ENCODE results near the gene CUX1. TPM values are rescaled to one million over a fixed set of nuclear protein-coding genes. Genes with fewer than 3 reads are reported as not detected.

CUX1 gene
- total and polyA plus RNA-seq, 2 of the 13 experiments (the other 11 are each of a cell fraction or from before 2014, with no cell fraction given) = 13.7 to 14.9 TPM

DNA sequence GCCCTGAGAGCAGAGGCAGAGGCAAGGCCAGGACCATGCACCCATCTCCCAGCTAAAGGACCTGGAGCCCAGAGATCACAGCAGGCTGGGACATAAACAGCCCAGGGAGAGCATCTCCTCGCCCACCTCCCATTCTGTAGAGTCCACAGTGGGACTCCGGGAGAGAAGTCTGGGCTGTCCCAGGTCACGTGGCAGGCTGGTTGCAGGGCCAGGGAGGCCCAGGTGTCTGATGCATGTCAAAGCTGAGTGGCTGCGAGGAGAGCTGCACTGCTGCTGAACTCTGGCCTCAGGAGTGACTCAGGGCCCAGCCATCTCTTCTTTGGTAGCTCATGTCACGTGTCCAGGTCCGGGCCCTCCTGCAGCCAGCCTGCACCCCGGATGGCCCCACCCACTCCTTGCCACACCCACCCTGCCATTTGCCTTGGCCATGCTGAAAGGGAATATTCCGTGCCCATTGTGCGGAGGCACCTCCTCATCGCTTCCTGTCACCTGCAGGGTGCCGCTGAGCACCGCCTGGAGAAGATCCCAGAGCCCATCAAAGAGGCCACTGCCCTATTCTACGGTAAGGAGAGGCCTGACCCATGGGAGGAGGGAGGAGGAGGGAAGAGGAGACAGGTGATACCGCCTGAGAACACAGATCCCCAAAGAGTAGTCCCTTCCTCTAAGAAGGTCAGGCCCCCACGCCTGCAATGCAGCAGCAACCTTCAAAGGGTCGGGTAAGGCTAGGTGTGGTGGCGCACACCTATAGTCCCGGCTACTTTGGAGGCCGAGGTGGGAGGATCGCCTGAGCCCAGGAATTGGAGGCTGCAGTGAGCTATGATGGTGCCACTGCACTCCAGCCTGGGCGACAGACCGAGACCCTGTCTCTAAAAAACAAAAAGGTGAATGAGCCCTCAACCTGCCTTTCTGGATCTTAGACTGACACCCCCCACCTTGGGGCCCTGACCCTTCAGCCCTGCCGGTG, 456.6 kb downstream of the CUX1 start (continued):
- TF ChIP-seq PREB (CRISPR knock-in tag; IDR thresholded peaks at IDR 0.05) (no peak), EEA1 (CRISPR knock-in tag; IDR thresholded peaks at IDR 0.05; ENCODE audit: borderline replicate concordance) (no peak), STAT5B (CRISPR knock-in tag; IDR thresholded peaks at IDR 0.05) (no peak), EP300 (IDR thresholded peaks at IDR 0.05; ENCODE audit: low read depth in 2 of 2, low read length in 2 of 2) (peak in 1 of 2 experiments; percentile 71; a peak in 2 of 4 replicates), EP300 (CRISPR knock-in tag; IDR thresholded peaks at IDR 0.05; ENCODE audit: borderline replicate concordance) (peak; percentile 53), ZFP37 (CRISPR knock-in tag; IDR thresholded peaks at IDR 0.05; ENCODE audit: borderline replicate concordance) (no peak), NONO (IDR thresholded peaks at IDR 0.05) (no peak), NONO (CRISPR knock-in tag; conservative IDR thresholded peaks at IDR 0.05) (no peak), PHF20 (CRISPR knock-in tag; IDR thresholded peaks at IDR 0.05) (peak; percentile 65), BRF2 (CRISPR knock-in tag; IDR thresholded peaks at IDR 0.05) (no peak), ASH2L (IDR thresholded peaks at IDR 0.05; ENCODE audit: insufficient read length, low read depth, low read length) (peak; percentile 17), KDM5B (CRISPR knock-in tag; IDR thresholded peaks at IDR 0.05; ENCODE audit: borderline replicate concordance) (no peak), JARID2 (CRISPR knock-in tag; IDR thresholded peaks at IDR 0.05; ENCODE audit: insufficient replicate concordance) (no peak), ATF7 (IDR thresholded peaks at IDR 0.05) (no peak), ATF7 (CRISPR knock-in tag; IDR thresholded peaks at IDR 0.05) (no peak), ZNF556 (CRISPR knock-in tag; IDR thresholded peaks at IDR 0.05; ENCODE audit: borderline replicate concordance) (no peak), ADNP (CRISPR knock-in tag; IDR thresholded peaks at IDR 0.05) (no peak), ZNF746 (CRISPR knock-in tag; IDR thresholded peaks at IDR 0.05) (no peak), HDAC6 (IDR thresholded peaks at IDR 0.05; ENCODE audit: low read depth, low read length) (no peak), HOXD1 (CRISPR knock-in tag; IDR thresholded peaks at IDR 0.05) (no peak), ZSCAN12 (CRISPR knock-in tag; IDR thresholded peaks at IDR 0.05) (no peak), NCOA1 (CRISPR knock-in tag; IDR thresholded peaks at IDR 0.05) (no peak), ZNF841 (CRISPR knock-in tag; IDR thresholded peaks at IDR 0.05; ENCODE audit: borderline replicate concordance) (no peak)
- TF ChIP-seq, protein P1, sequence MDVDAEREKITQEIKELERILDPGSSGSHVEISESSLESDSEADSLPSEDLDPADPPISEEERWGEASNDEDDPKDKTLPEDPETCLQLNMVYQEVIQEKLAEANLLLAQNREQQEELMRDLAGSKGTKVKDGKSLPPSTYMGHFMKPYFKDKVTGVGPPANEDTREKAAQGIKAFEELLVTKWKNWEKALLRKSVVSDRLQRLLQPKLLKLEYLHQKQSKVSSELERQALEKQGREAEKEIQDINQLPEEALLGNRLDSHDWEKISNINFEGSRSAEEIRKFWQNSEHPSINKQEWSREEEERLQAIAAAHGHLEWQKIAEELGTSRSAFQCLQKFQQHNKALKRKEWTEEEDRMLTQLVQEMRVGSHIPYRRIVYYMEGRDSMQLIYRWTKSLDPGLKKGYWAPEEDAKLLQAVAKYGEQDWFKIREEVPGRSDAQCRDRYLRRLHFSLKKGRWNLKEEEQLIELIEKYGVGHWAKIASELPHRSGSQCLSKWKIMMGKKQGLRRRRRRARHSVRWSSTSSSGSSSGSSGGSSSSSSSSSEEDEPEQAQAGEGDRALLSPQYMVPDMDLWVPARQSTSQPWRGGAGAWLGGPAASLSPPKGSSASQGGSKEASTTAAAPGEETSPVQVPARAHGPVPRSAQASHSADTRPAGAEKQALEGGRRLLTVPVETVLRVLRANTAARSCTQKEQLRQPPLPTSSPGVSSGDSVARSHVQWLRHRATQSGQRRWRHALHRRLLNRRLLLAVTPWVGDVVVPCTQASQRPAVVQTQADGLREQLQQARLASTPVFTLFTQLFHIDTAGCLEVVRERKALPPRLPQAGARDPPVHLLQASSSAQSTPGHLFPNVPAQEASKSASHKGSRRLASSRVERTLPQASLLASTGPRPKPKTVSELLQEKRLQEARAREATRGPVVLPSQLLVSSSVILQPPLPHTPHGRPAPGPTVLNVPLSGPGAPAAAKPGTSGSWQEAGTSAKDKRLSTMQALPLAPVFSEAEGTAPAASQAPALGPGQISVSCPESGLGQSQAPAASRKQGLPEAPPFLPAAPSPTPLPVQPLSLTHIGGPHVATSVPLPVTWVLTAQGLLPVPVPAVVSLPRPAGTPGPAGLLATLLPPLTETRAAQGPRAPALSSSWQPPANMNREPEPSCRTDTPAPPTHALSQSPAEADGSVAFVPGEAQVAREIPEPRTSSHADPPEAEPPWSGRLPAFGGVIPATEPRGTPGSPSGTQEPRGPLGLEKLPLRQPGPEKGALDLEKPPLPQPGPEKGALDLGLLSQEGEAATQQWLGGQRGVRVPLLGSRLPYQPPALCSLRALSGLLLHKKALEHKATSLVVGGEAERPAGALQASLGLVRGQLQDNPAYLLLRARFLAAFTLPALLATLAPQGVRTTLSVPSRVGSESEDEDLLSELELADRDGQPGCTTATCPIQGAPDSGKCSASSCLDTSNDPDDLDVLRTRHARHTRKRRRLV (CRISPR knock-in tag; IDR thresholded peaks at IDR 0.05) = no peak
